ENCODE data around the gene RBSN.

RBSN gene

GRCh38 chr3:15055019-15055557, 43.9 kb downstream of the RBSN start:
- Histone ChIP-seq H3K9ac (ENCODE audit: low read length) (no peak overlapping the region), H3K36me3 (ENCODE audit: control insufficient read depth, insufficient read depth, low read length, severe bottlenecking) (peaks cover 69% of the 10 kb centered on the region)

GRCh38 chr3:15053541-15053940, 45.4 kb downstream of the RBSN start:
- Histone ChIP-seq H3K36me3 (ENCODE audit: control insufficient read depth, insufficient read depth, low read length, severe bottlenecking) (peaks cover 70% of the 10 kb centered on the region), H3K9me3 (ENCODE audit: control insufficient read depth, low read length) (no peaks in the 10 kb centered on the region), H3K4me1 (ENCODE audit: control insufficient read depth, insufficient read depth, low read length) (no peaks in the 10 kb centered on the region), H3K9ac (ENCODE audit: low read length) (no peak overlapping the region), H3K4me3 (ENCODE audit: low read length) (no peak overlapping the region), H3K27me3 (replicated peaks; ENCODE audit: control insufficient read depth, insufficient read depth, low read length) (no peaks in the 10 kb centered on the region)
- DNase-seq (ENCODE audit: low read depth): no peak

More at GRCh38 chr3:15055019-15055557, 43.9 kb downstream of the RBSN start:
- Histone ChIP-seq H3K9me3 (ENCODE audit: control insufficient read depth, low read length) (no peaks in the 10 kb centered on the region), H3K4me3 (ENCODE audit: low read length) (no peak overlapping the region), H3K27me3 (replicated peaks; ENCODE audit: control insufficient read depth, insufficient read depth, low read length) (no peaks in the 10 kb centered on the region), H3K4me1 (ENCODE audit: control insufficient read depth, insufficient read depth, low read length) (no peaks in the 10 kb centered on the region)
- DNase-seq (ENCODE audit: low read depth): peak; percentile 7

- Histone ChIP-seq H3K4me1 (ENCODE audit: control insufficient read depth, insufficient read depth, low read length) (no peaks in the 10 kb centered on the region), H3K9me3 (ENCODE audit: control insufficient read depth, low read length) (no peaks in the 10 kb centered on the region), H3K27me3 (replicated peaks; ENCODE audit: control insufficient read depth, insufficient read depth, low read length) (no peaks in the 10 kb centered on the region), H3K36me3 (ENCODE audit: control insufficient read depth, insufficient read depth, low read length, severe bottlenecking) (peaks cover 71% of the 10 kb centered on the region), H3K4me3 (ENCODE audit: low read length) (no peak overlapping the region), H3K9ac (ENCODE audit: low read length) (peak overlapping the region; percentile 20)
- no peak for DNase-seq (ENCODE audit: low read depth)
Observed at GRCh38 chr3:15052335-15053242, 46.4 kb downstream of the RBSN start.

GRCh38 chr3:15051531-15051930, 47.4 kb downstream of the RBSN start:
- Histone ChIP-seq H3K9ac (ENCODE audit: low read length) (no peak overlapping the region), H3K4me1 (ENCODE audit: control insufficient read depth, insufficient read depth, low read length) (no peaks in the 10 kb centered on the region), H3K9me3 (ENCODE audit: control insufficient read depth, low read length) (no peaks in the 10 kb centered on the region), H3K4me3 (ENCODE audit: low read length) (no peak overlapping the region), H3K36me3 (ENCODE audit: control insufficient read depth, insufficient read depth, low read length, severe bottlenecking) (peaks cover 72% of the 10 kb centered on the region), H3K27me3 (replicated peaks; ENCODE audit: control insufficient read depth, insufficient read depth, low read length) (no peaks in the 10 kb centered on the region)
- peak; percentile 25 for DNase-seq (ENCODE audit: low read depth)

GRCh38 chr3:15050405-15051092, 48.4 kb downstream of the RBSN start:
- no peak for DNase-seq (ENCODE audit: low read depth)

GRCh38 chr3:15049584-15049983, 49.4 kb downstream of the RBSN start:
- Histone ChIP-seq H3K27me3 (replicated peaks; ENCODE audit: control insufficient read depth, insufficient read depth, low read length) (no peaks in the 10 kb centered on the region), H3K4me1 (ENCODE audit: control insufficient read depth, insufficient read depth, low read length) (no peaks in the 10 kb centered on the region), H3K36me3 (ENCODE audit: control insufficient read depth, insufficient read depth, low read length, severe bottlenecking) (peaks cover 87% of the 10 kb centered on the region), H3K4me3 (ENCODE audit: low read length) (no peak overlapping the region), H3K9me3 (ENCODE audit: control insufficient read depth, low read length) (no peaks in the 10 kb centered on the region), H3K9ac (ENCODE audit: low read length) (no peak overlapping the region)
- no peak for DNase-seq (ENCODE audit: low read depth)

More at GRCh38 chr3:15050405-15051092, 48.4 kb downstream of the RBSN start:
- no peaks in the 10 kb centered on the region for H3K27me3 ChIP-seq (replicated peaks; ENCODE audit: control insufficient read depth, insufficient read depth, low read length)
- no peaks in the 10 kb centered on the region for H3K9me3 ChIP-seq (ENCODE audit: control insufficient read depth, low read length)
- no peak overlapping the region for H3K4me3 ChIP-seq (ENCODE audit: low read length)
- H3K36me3 ChIP-seq (ENCODE audit: control insufficient read depth, insufficient read depth, low read length, severe bottlenecking): peaks cover 78% of the 10 kb centered on the region
- no peak overlapping the region for H3K9ac ChIP-seq (ENCODE audit: low read length)
- H3K4me1 ChIP-seq (ENCODE audit: control insufficient read depth, insufficient read depth, low read length): no peaks in the 10 kb centered on the region

- no peak overlapping the region for H3K4me3 ChIP-seq (ENCODE audit: low read length)
- H3K9me3 ChIP-seq (ENCODE audit: control insufficient read depth, low read length): no peaks in the 10 kb centered on the region
- H3K9ac ChIP-seq (ENCODE audit: low read length): no peak overlapping the region
- no peaks in the 10 kb centered on the region for H3K27me3 ChIP-seq (replicated peaks; ENCODE audit: control insufficient read depth, insufficient read depth, low read length)
- H3K36me3 ChIP-seq (ENCODE audit: control insufficient read depth, insufficient read depth, low read length, severe bottlenecking): peaks cover 99% of the 10 kb centered on the region
- H3K4me1 ChIP-seq (ENCODE audit: control insufficient read depth, insufficient read depth, low read length): no peaks in the 10 kb centered on the region
- no peak for DNase-seq (ENCODE audit: low read depth)
Observed at GRCh38 chr3:15045667-15046066, 53.3 kb downstream of the RBSN start.

- Histone ChIP-seq H3K36me3 (ENCODE audit: control insufficient read depth, insufficient read depth, low read length, severe bottlenecking) (peaks cover 93% of the 10 kb centered on the region), H3K27me3 (replicated peaks; ENCODE audit: control insufficient read depth, insufficient read depth, low read length) (no peaks in the 10 kb centered on the region), H3K4me1 (ENCODE audit: control insufficient read depth, insufficient read depth, low read length) (peaks cover 6% of the 10 kb centered on the region), H3K9ac (ENCODE audit: low read length) (no peak overlapping the region), H3K4me3 (ENCODE audit: low read length) (no peak overlapping the region), H3K9me3 (ENCODE audit: control insufficient read depth, low read length) (no peaks in the 10 kb centered on the region)
- DNase-seq (ENCODE audit: low read depth): no peak
Observed at GRCh38 chr3:15044326-15044725, 54.6 kb downstream of the RBSN start.

- peaks cover 93% of the 10 kb centered on the region for H3K36me3 ChIP-seq (ENCODE audit: control insufficient read depth, insufficient read depth, low read length, severe bottlenecking)
- no peak for DNase-seq (ENCODE audit: low read depth)
Observed at GRCh38 chr3:15043408-15044171, 55.4 kb downstream of the RBSN start.

GRCh38 chr3:15042936-15043335, 56.0 kb downstream of the RBSN start:
- H3K9ac ChIP-seq (ENCODE audit: low read length): no peak overlapping the region
- no peaks in the 10 kb centered on the region for H3K9me3 ChIP-seq (ENCODE audit: control insufficient read depth, low read length)
- H3K4me3 ChIP-seq (ENCODE audit: low read length): no peak overlapping the region
- DNase-seq (ENCODE audit: low read depth): peak; percentile 15
- H3K36me3 ChIP-seq (ENCODE audit: control insufficient read depth, insufficient read depth, low read length, severe bottlenecking): peaks cover 93% of the 10 kb centered on the region
- H3K27me3 ChIP-seq (replicated peaks; ENCODE audit: control insufficient read depth, insufficient read depth, low read length): no peaks in the 10 kb centered on the region
- peaks cover 6% of the 10 kb centered on the region for H3K4me1 ChIP-seq (ENCODE audit: control insufficient read depth, insufficient read depth, low read length)

More at GRCh38 chr3:15043408-15044171, 55.4 kb downstream of the RBSN start:
- H3K4me1 ChIP-seq (ENCODE audit: control insufficient read depth, insufficient read depth, low read length): peaks cover 6% of the 10 kb centered on the region
- H3K9ac ChIP-seq (ENCODE audit: low read length): no peak overlapping the region
- no peaks in the 10 kb centered on the region for H3K27me3 ChIP-seq (replicated peaks; ENCODE audit: control insufficient read depth, insufficient read depth, low read length)
- no peaks in the 10 kb centered on the region for H3K9me3 ChIP-seq (ENCODE audit: control insufficient read depth, low read length)
- no peak overlapping the region for H3K4me3 ChIP-seq (ENCODE audit: low read length)
